Kidney (tissue), 14 donors: ENCODE measurements around the gene NEURL1. TPM values are rescaled to one million over a fixed set of nuclear protein-coding genes. Genes with fewer than 3 reads are reported as not detected.

ENCODE experiments used
- DNase-seq, 5 donors: peaks; one replicate each; pipeline ENCODE4 v3.0.0-alpha.2; 2013 to 2020
- FAIRE-seq: peaks from 2 replicates; lab custom pipeline; 2012; peaks lifted over from hg19 to GRCh38; lab: Jason Lieb, UNC
- H3K27ac ChIP-seq, 2 donors: one replicate each; pipeline ENCODE4 v1.7.0; 2013; ENCODE audit warnings: low read depth in 2 of 2, low read length in 2 of 2, inconsistent platforms in 1 of 2
- H3K27me3 ChIP-seq: one replicate; pipeline ENCODE4 v1.7.1; 2013; ENCODE audit warnings: low read length, inconsistent platforms; ENCODE audit not compliant: control insufficient read depth, insufficient read depth
- H3K36me3 ChIP-seq, 3 donors: one replicate each; pipeline versions ENCODE4 v1.7.0 to v1.7.1; 2013; ENCODE audit warnings: low read length in 3 of 3, control low read depth in 1 of 3, inconsistent platforms in 1 of 3; ENCODE audit not compliant: insufficient read depth in 3 of 3, control insufficient read depth in 2 of 3
- H3K4me1 ChIP-seq, 3 donors: one replicate each; pipeline versions ENCODE4 v1.7.0 to v1.7.1; 2013; ENCODE audit warnings: low read length in 3 of 3, inconsistent platforms in 1 of 3, low read depth in 1 of 3; ENCODE audit not compliant: control insufficient read depth in 2 of 3, insufficient read depth in 2 of 3
- H3K4me3 ChIP-seq, 3 donors: one replicate each; pipeline versions ENCODE4 v1.7.0 to v1.8.1; 2013; ENCODE audit warnings: low read length in 3 of 3, control low read depth in 1 of 3, inconsistent platforms in 1 of 3
- H3K9ac ChIP-seq, 3 donors: one replicate each; pipeline versions ENCODE4 v1.7.0 to v1.7.1; 2013; ENCODE audit warnings: low read length in 3 of 3, control low read depth in 1 of 3, inconsistent platforms in 1 of 3
- H3K9me3 ChIP-seq, 3 donors: one replicate each; pipeline versions ENCODE4 v1.7.0 to v1.7.1; 2013; ENCODE audit warnings: low read length in 3 of 3, control low read depth in 1 of 3, inconsistent platforms in 1 of 3; ENCODE audit not compliant: control insufficient read depth in 2 of 3, insufficient read depth in 1 of 3
- intact Hi-C: fragments of 100-400 bp; cut with DNase I; formaldehyde crosslinking; loops from one replicate; pipeline ENCODE4 v1.11.1; 2022
- polyA plus RNA-seq: library from polyadenylated mRNA; stranded (reverse); fragments of 350-450 nt; fragmentation: Illumina TruSeq; extraction: RNeasy Lipid Tissue Mini Kit (QIAGEN cat#74804); gene quantifications from one replicate; pipeline ENCODE4 v1.2.3, GENCODE V29; 2014; ENCODE audit warnings: low read depth, low replicate concordance; ENCODE audit not compliant: insufficient read depth
- total RNA-seq: library from RNA; stranded (reverse); fragmentation: NEBNext Ultra II Directional; extraction: Animal tissue kit (Norgen Biotek cat#: 25700); gene quantifications from one replicate; pipeline ENCODE4 v1.2.1, GENCODE V29; 2021
- TF ChIP-seq, protein P1 (sequence below): IDR thresholded peaks from 3 replicates; pipeline ENCODE4 v1.5.1; 2012; ENCODE audit warnings: mild to moderate bottlenecking, moderate library complexity, borderline replicate concordance; ENCODE audit not compliant: insufficient read depth; ENCODE audit errors: extremely low read depth
- donor health status: control.
- donor health status: control.
- donor health status: control.
- donor health status: control.
- donor health status: control.
- donor health status: DM: yes; HTN: yes; CAD: no.
- donor health status: Normal renal cell carcinoma (clear cell type).

NEURL1 gene
- total and polyA plus RNA-seq, 2 donors from 2014 or later: 1.2 TPM

DNA sequence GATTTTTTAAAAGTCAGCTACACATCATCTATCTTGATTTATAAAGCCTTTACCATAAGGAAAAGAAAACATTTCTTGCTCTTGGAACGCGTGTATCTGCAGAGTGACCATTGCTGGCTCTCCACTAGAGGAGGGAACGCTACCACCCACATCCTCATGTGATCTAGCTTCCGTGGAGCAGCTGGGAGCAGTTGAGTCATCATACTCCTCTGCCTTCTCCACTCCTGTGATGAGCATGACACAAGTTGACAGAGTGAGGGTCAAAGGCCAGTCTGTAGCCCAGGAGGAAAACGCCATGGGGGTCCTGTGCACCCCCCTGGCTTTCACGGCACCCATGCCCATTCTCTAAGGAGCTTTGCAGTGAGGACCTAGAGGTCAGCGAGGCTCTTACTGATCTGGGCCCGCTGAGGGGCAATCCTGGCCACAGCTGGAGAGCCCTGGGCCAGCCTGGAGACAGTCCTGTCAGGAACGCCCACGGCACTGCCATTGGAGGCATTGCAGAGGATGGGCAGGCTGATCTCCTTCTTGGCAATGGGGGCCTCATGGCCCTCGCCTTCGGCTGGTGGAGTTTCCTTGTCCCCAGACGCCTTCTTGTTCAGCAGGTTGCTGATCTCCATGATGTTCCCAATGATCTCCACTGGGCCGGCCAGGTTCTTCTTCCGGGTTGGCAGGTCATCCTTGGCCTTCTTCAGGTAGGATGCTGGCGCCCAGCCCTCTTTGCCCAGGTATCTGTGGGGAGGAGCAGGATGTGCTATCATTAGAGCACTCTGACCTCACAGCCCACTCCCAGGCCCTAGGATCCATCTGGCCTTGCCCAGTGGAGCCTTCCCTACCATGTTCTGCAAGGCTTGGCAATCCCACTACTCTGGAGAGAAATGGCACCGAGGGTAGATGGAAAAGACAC, 119.2 kb downstream of the NEURL1 start:
- Histone ChIP-seq H3K4me3 (no peak overlapping the region), H3K9me3 (no peaks in the 10 kb centered on the region), H3K27me3 (no peaks in the 10 kb centered on the region), H3K36me3 (peaks cover 2 to 7% (median 5%) of the 10 kb centered on the region in 3 donors), H3K9ac (no peak overlapping the region), H3K4me1 (peaks cover 0 to 10% (median 0%) of the 10 kb centered on the region in 3 donors), H3K27ac (no peak overlapping the region)
- FAIRE-seq (no peak), DNase-seq (no peak)
- intact Hi-C loops: no loop called here
- TF ChIP-seq, protein P1, sequence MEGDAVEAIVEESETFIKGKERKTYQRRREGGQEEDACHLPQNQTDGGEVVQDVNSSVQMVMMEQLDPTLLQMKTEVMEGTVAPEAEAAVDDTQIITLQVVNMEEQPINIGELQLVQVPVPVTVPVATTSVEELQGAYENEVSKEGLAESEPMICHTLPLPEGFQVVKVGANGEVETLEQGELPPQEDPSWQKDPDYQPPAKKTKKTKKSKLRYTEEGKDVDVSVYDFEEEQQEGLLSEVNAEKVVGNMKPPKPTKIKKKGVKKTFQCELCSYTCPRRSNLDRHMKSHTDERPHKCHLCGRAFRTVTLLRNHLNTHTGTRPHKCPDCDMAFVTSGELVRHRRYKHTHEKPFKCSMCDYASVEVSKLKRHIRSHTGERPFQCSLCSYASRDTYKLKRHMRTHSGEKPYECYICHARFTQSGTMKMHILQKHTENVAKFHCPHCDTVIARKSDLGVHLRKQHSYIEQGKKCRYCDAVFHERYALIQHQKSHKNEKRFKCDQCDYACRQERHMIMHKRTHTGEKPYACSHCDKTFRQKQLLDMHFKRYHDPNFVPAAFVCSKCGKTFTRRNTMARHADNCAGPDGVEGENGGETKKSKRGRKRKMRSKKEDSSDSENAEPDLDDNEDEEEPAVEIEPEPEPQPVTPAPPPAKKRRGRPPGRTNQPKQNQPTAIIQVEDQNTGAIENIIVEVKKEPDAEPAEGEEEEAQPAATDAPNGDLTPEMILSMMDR: no peak

- DNase-seq (no peak), FAIRE-seq (no peak)
- intact Hi-C loops: no loop called here
- Histone ChIP-seq H3K4me1 (peaks cover 0 to 16% (median 0%) of the 10 kb centered on the region in 3 donors), H3K9ac (no peak overlapping the region), H3K36me3 (peaks cover 2 to 7% (median 5%) of the 10 kb centered on the region in 3 donors), H3K27ac (no peak overlapping the region), H3K4me3 (no peak overlapping the region), H3K27me3 (no peaks in the 10 kb centered on the region), H3K9me3 (no peaks in the 10 kb centered on the region)
- TF ChIP-seq, protein P1: no peak
These were observed 120.1 kb downstream of the NEURL1 start for GRCh38 chr10:103613616-103614015.

- H3K27me3 ChIP-seq: no peaks in the 10 kb centered on the region
- FAIRE-seq (no peak), DNase-seq (no peak)
- H3K27ac ChIP-seq: no peak overlapping the region
- TF ChIP-seq, protein P1: no peak
- H3K4me1 ChIP-seq: peaks cover 0 to 19% (median 0%) of the 10 kb centered on the region in 3 donors
- H3K36me3 ChIP-seq: peaks cover 2 to 7% (median 5%) of the 10 kb centered on the region in 3 donors
- H3K9ac ChIP-seq: no peak overlapping the region
- no peak overlapping the region for H3K4me3 ChIP-seq
- intact Hi-C loops: no loop called here
- no peaks in the 10 kb centered on the region for H3K9me3 ChIP-seq
These were observed 121.0 kb downstream of the NEURL1 start for GRCh38 chr10:103614306-103615158.
